GM10266 (cell line): ENCODE results near the gene ZNF681.
"Not testable (repeated sequence)": the region's sequence is repeated elsewhere in the genome, so short reads cannot be mapped to it uniquely, and the experiment has no call there.

Source experiments
- DNase-seq: peaks from one replicate; pipeline ENCODE4 v3.0.0; 2012; ENCODE audit errors: extremely low spot score
- CTCF ChIP-seq: IDR thresholded peaks from 2 replicates; pipeline ENCODE4 v1.5.1; 2012; ENCODE audit warnings: mild to moderate bottlenecking, low read depth; ENCODE audit not compliant: control insufficient read depth, insufficient read depth; ENCODE audit errors: missing control alignments

The ZNF681 gene

GRCh38 chr19:23784274-23784673, 25.6 kb upstream of the ZNF681 start:
- TF ChIP-seq CTCF: no peak
- DNase-seq: no peak

GRCh38 chr19:23783636-23784035, 24.9 kb upstream of the ZNF681 start:
- TF ChIP-seq CTCF: no peak
- DNase-seq: no peak

- no peak for DNase-seq
Observed at GRCh38 chr19:23779645-23780044, 21.0 kb upstream of the ZNF681 start.

GRCh38 chr19:23778566-23778965, 19.9 kb upstream of the ZNF681 start:
- DNase-seq: no peak
- TF ChIP-seq CTCF: no peak

More at GRCh38 chr19:23779645-23780044, 21.0 kb upstream of the ZNF681 start:
- TF ChIP-seq CTCF: no peak

- not testable (repeated sequence) for DNase-seq
Observed at GRCh38 chr19:23778036-23778435, 19.3 kb upstream of the ZNF681 start.

GRCh38 chr19:23777216-23777615, 18.5 kb upstream of the ZNF681 start:
- no peak for TF ChIP-seq CTCF
- DNase-seq: no peak

GRCh38 chr19:23776507-23777205, 18.0 kb upstream of the ZNF681 start:
- TF ChIP-seq CTCF: no peak
- DNase-seq: no peak

- DNase-seq: no peak
- no peak for TF ChIP-seq CTCF
Observed at GRCh38 chr19:23774524-23774971, 15.9 kb upstream of the ZNF681 start.
